DND-41 (cell line): ENCODE measurements around the gene SLC24A5.

Experiments used
- ATAC-seq: fragments of 200-7000 bp; cut with Tn5 transposase; 3 replicates; pipeline ENCODE4 v1.9.1; 2021; ENCODE audit warnings: low read depth; ENCODE audit not compliant: insufficient read depth
- DNase-seq: peaks from one replicate; pipeline ENCODE4 v3.0.0-alpha.2; 2020
- H2AFZ ChIP-seq: 2 replicates; pipeline ENCODE4 v1.6.0; 2012; ENCODE audit warnings: low read depth, low read length
- H3K27ac ChIP-seq: 2 replicates; pipeline ENCODE4 v1.5.1; 2012; ENCODE audit warnings: low read length, inconsistent platforms
- H3K27me3 ChIP-seq: fragments of 200-600 bp; sonication (generic); 2 replicates; pipeline ENCODE4 v1.6.0; 2012; ENCODE audit warnings: low read length, mild to moderate bottlenecking, inconsistent platforms; ENCODE audit not compliant: insufficient read depth, poor library complexity
- H3K36me3 ChIP-seq: 2 replicates; pipeline ENCODE4 v1.5.1; 2012; ENCODE audit warnings: low read length, inconsistent platforms; ENCODE audit not compliant: insufficient read depth
- H3K4me1 ChIP-seq: 2 replicates; pipeline ENCODE4 v1.5.1; 2012; ENCODE audit warnings: mild to moderate bottlenecking, low read length; ENCODE audit not compliant: insufficient read depth
- H3K4me2 ChIP-seq: 2 replicates; pipeline ENCODE4 v1.6.0; 2012; ENCODE audit warnings: mild to moderate bottlenecking, moderate library complexity, low read length, inconsistent platforms; ENCODE audit not compliant: insufficient read depth
- H3K4me3 ChIP-seq, 2 experiments: fragments of 200-600 bp in 1 of 2; shearing (Covaris generic) in 1 of 2; 2 replicates each; pipeline ENCODE4 v1.5.1; 2012 to 2016; ENCODE audit warnings: inconsistent platforms in 2 of 2, low read length in 2 of 2, mild to moderate bottlenecking in 2 of 2, low read depth in 1 of 2, moderate library complexity in 1 of 2
- H3K79me2 ChIP-seq: 2 replicates; pipeline ENCODE4 v1.6.0; 2012; ENCODE audit warnings: low read length, inconsistent platforms; ENCODE audit not compliant: insufficient read depth
- H3K9ac ChIP-seq: 2 replicates; pipeline ENCODE4 v1.6.0; 2012; ENCODE audit warnings: low read depth, mild to moderate bottlenecking, inconsistent platforms, low read length, moderate library complexity
- H3K9me3 ChIP-seq: 2 replicates; pipeline ENCODE4 v1.5.1; 2012; ENCODE audit warnings: low read length, moderate library complexity, mild to moderate bottlenecking, inconsistent platforms; ENCODE audit not compliant: insufficient read depth, severe bottlenecking
- H4K20me1 ChIP-seq: 2 replicates; pipeline ENCODE4 v1.6.0; 2012; ENCODE audit warnings: low read length; ENCODE audit not compliant: insufficient read depth
- EZH2 ChIP-seq: IDR thresholded peaks from 3 replicates; pipeline ENCODE4 v1.6.1; 2012; ENCODE audit warnings: borderline replicate concordance, low read depth, mild to moderate bottlenecking, moderate library complexity, low read length, inconsistent platforms; ENCODE audit not compliant: severe bottlenecking
- TF ChIP-seq, protein P1 (sequence below): IDR thresholded peaks from 2 replicates; pipeline ENCODE4 v1.5.1; 2012; ENCODE audit warnings: borderline replicate concordance, low read length, moderate library complexity, mild to moderate bottlenecking; ENCODE audit not compliant: poor library complexity, severe bottlenecking; ENCODE audit errors: extremely low read depth

SLC24A5 gene

DNA sequence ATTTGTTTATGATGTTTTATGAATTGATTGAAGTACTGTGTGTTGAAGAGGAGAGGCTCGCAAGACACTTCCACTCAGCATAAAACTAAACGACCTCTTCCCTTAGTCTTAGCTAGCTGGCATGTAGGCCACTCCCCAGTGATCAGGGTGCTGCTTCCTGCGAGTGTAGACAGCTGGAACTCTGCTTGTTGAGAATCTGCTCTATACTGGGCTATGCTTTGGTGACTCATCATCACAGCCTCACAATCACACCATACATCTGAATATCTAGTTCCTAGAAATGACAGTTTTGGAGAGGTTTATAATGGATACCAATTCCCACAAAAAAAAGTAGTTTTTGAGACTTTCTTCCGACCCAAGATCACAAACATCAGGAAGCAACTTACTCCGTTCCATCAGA, 1.5 kb upstream of the SLC24A5 start:
- no peak overlapping the region for H3K4me3 ChIP-seq
- TF ChIP-seq, protein P1, sequence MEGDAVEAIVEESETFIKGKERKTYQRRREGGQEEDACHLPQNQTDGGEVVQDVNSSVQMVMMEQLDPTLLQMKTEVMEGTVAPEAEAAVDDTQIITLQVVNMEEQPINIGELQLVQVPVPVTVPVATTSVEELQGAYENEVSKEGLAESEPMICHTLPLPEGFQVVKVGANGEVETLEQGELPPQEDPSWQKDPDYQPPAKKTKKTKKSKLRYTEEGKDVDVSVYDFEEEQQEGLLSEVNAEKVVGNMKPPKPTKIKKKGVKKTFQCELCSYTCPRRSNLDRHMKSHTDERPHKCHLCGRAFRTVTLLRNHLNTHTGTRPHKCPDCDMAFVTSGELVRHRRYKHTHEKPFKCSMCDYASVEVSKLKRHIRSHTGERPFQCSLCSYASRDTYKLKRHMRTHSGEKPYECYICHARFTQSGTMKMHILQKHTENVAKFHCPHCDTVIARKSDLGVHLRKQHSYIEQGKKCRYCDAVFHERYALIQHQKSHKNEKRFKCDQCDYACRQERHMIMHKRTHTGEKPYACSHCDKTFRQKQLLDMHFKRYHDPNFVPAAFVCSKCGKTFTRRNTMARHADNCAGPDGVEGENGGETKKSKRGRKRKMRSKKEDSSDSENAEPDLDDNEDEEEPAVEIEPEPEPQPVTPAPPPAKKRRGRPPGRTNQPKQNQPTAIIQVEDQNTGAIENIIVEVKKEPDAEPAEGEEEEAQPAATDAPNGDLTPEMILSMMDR = no peak
- TF ChIP-seq EZH2 = no peak
- H2AFZ ChIP-seq = no peak overlapping the region
- no peak overlapping the region for H3K9ac ChIP-seq
- no peak overlapping the region for H3K27ac ChIP-seq
- no peaks in the 10 kb centered on the region for H3K9me3 ChIP-seq
- no peak overlapping the region for H3K4me2 ChIP-seq
- no peaks in the 10 kb centered on the region for H3K36me3 ChIP-seq
- ATAC-seq (no peak), DNase-seq (no peak)
- no peaks in the 10 kb centered on the region for H4K20me1 ChIP-seq
- H3K27me3 ChIP-seq = no peaks in the 10 kb centered on the region
- no peaks in the 10 kb centered on the region for H3K4me1 ChIP-seq
- H3K79me2 ChIP-seq = no peaks in the 10 kb centered on the region

DNA sequence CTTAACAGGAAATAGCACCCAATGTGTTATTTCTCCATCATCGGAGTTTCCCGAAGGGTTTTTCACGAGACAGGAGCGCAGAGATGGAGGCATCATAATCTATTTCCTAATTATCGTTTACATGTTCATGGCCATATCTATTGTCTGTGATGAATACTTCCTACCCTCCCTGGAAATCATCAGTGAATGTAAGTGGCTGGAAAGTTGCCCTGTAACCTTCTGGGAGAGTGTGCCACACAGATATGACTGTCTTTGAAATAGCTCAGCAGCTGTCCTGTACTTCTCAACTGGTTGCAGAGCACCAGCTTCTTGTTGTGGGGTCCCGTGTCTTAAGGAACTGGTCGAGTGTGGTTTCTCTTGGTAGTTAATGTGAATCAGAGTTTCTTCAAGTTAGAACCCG, 1.1 kb downstream of the SLC24A5 start:
- H3K9me3 ChIP-seq = no peaks in the 10 kb centered on the region
- no peaks in the 10 kb centered on the region for H3K79me2 ChIP-seq
- H3K27me3 ChIP-seq = no peaks in the 10 kb centered on the region
- no peak overlapping the region for H3K27ac ChIP-seq
- no peaks in the 10 kb centered on the region for H3K4me1 ChIP-seq
- no peak for TF ChIP-seq EZH2
- TF ChIP-seq, protein P1 = no peak
- DNase-seq = no peak
- H3K36me3 ChIP-seq = no peaks in the 10 kb centered on the region
- no peak overlapping the region for H3K4me3 ChIP-seq
- no peak overlapping the region for H3K9ac ChIP-seq
- no peak overlapping the region for H3K4me2 ChIP-seq
- no peaks in the 10 kb centered on the region for H4K20me1 ChIP-seq
- no peak for ATAC-seq
- no peak overlapping the region for H2AFZ ChIP-seq

DNA sequence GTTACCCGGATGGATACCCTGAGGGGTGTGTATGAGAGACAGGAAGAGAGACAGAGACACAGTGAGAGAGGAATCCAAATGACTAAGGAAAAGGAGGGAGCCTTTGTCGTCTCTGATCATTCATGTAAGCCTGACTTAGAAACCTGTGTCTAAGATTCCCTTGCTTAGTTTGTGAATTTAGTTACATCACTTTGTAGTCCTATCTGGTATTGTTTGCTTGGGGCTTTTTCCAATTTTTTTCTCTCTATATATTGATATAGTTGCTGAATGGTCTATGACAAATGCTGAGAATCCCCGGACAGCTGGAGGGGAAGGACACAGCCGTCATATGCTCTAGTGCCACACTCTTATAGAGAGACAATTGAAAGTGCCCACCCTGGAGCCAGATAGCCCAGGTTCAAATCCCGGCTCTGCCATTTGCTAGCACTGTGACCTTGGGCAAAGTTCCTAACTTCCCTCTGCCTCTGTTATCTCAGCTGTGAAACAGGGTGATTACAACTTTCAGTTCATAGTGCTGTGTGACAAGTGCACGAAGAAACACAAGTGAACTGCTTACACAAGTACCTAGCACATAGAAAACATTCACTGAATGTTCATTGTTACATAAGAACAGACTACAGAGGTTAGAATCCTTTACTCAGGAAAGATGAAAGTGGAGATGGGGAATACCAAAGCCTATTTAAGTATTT, 6.0 kb downstream of the SLC24A5 start:
- ATAC-seq (no peak), DNase-seq (no peak)
- Histone ChIP-seq H3K79me2 (no peaks in the 10 kb centered on the region), H3K9ac (no peak overlapping the region), H3K4me3 (no peak overlapping the region), H2AFZ (no peak overlapping the region), H3K9me3 (no peaks in the 10 kb centered on the region), H3K4me1 (no peaks in the 10 kb centered on the region), H3K4me2 (no peak overlapping the region), H4K20me1 (no peaks in the 10 kb centered on the region), H3K27me3 (no peaks in the 10 kb centered on the region), H3K27ac (no peak overlapping the region), H3K36me3 (no peaks in the 10 kb centered on the region)
- TF ChIP-seq EZH2 = no peak
- TF ChIP-seq, protein P1 = no peak
